Esophagus muscularis mucosa (tissue), 4 donors: ENCODE data around the gene HAGHL. TPM values are rescaled to one million over a fixed set of nuclear protein-coding genes. Genes with fewer than 3 reads are reported as not detected.

Experiments used
- DNase-seq: peaks from one replicate; pipeline ENCODE4 v3.0.0-alpha.2; 2017; ENCODE audit errors: extremely low spot score
- H3K27ac ChIP-seq, 4 donors: fragments of 200-600 bp; sonication (generic); replicated peaks in 1 of 4; 1 replicate in 3 of 4; 2 replicates in 1 of 4; pipeline ENCODE4 v1.5.1; 2016 to 2019; ENCODE audit warnings: mild to moderate bottlenecking in 1 of 4
- H3K27me3 ChIP-seq, 4 donors: fragments of 200-600 bp; sonication (generic); one replicate each; pipeline versions ENCODE4 v1.5.1 to v1.6.0; 2016 to 2019
- H3K36me3 ChIP-seq, 4 donors: fragments of 200-600 bp; sonication (generic); one replicate each; pipeline ENCODE4 v1.5.1; 2016 to 2019
- H3K4me1 ChIP-seq, 4 donors: fragments of 200-600 bp; sonication (generic); one replicate each; pipeline ENCODE4 v1.5.1; 2016 to 2019
- H3K4me3 ChIP-seq, 4 donors: fragments of 200-600 bp; sonication (generic); 1 replicate in 2 of 4; 2 replicates in 2 of 4; pipeline ENCODE4 v1.5.1; 2016 to 2019; ENCODE audit warnings: mild to moderate bottlenecking in 4 of 4, moderate library complexity in 1 of 4
- H3K9me3 ChIP-seq, 4 donors: fragments of 200-600 bp; sonication (generic); 1 replicate in 3 of 4; 2 replicates in 1 of 4; pipeline ENCODE4 v1.5.1; 2016 to 2019
- CTCF ChIP-seq, 3 experiments: fragments of 200-600 bp in 2 of 3; fragments of 450-650 bp in 1 of 3; sonication (generic) in 2 of 3; IDR thresholded peaks; one replicate each; pipeline ENCODE4 v1.5.1; 2017 to 2019; ENCODE audit warnings: antibody characterized with exemption in 3 of 3, mild to moderate bottlenecking in 2 of 3, moderate library complexity in 1 of 3
- EP300 ChIP-seq: sonication (generic); formaldehyde crosslinking; IDR thresholded peaks from one replicate; pipeline ENCODE4 v1.6.1; 2017; ENCODE audit warnings: antibody characterized with exemption
- POLR2A ChIP-seq: fragments of 450-650 bp; IDR thresholded peaks from one replicate; pipeline ENCODE4 v1.6.1; 2017; ENCODE audit warnings: antibody characterized with exemption, moderate library complexity, mild to moderate bottlenecking, low read depth
- POLR2AphosphoS5 ChIP-seq, 2 donors: sonication (generic); formaldehyde crosslinking; IDR thresholded peaks; one replicate each; pipeline ENCODE4 v1.6.1; 2017; ENCODE audit warnings: antibody characterized with exemption in 2 of 2
- WGBS: methylation state at CpG from one replicate; pipeline ENCODE4 v1.1.5; 2018; 5-methylcytosine and 5-hydroxymethylcytosine counted together
- intact Hi-C: fragments of 100-400 bp; cut with DNase I; formaldehyde crosslinking; loops from one replicate; pipeline ENCODE4 v1.15.1; 2023
- total RNA-seq, 4 donors: library from RNA; depleted of rRNA; stranded (reverse); fragments of >200 nt; gene quantifications; one replicate each; pipeline versions ENCODE4 v1.1.0 to v1.2.1, GENCODE V29; 2016

HAGHL gene
- total RNA-seq, 4 donors from 2014 or later, result 1.7 to 5.6 (median 4.5) TPM

- Histone ChIP-seq H3K36me3 (peaks cover 0 to 10% (median 3%) of the 10 kb centered on the region in 4 donors), H3K27me3 (peaks cover 0 to 26% (median 10%) of the 10 kb centered on the region in 4 donors), H3K27ac (peak overlapping the region; percentile 42 to 66 (median 56)), H3K4me1 (peaks cover 36 to 79% (median 63%) of the 10 kb centered on the region in 4 donors), H3K4me3 (peak overlapping the region; percentile 68 to 86 (median 83)), H3K9me3 (no peaks in the 10 kb centered on the region)
- no peak for TF ChIP-seq POLR2AphosphoS5 (IDR thresholded peaks at IDR 0.05)
- TF ChIP-seq CTCF (IDR thresholded peaks at IDR 0.05), result no peak
- intact Hi-C loops, result no loop called here
- DNase-seq, result no peak
- WGBS, result 60% methylated on average over 1 of the region's 74 CpGs
Observed at GRCh38 chr16:715477-716199, 11.3 kb upstream of the HAGHL start.

GRCh38 chr16:716200-716568, 10.7 kb upstream of the HAGHL start:
- intact Hi-C loops, result no loop called here
- peaks cover 0 to 10% (median 3%) of the 10 kb centered on the region in 4 donors for H3K36me3 ChIP-seq
- no peak for TF ChIP-seq CTCF (IDR thresholded peaks at IDR 0.05)
- no peak for TF ChIP-seq POLR2A
- no peak for TF ChIP-seq POLR2AphosphoS5 (IDR thresholded peaks at IDR 0.05)
- TF ChIP-seq EP300, result no peak
- H3K9me3 ChIP-seq, result no peaks in the 10 kb centered on the region
- peak overlapping the region; percentile 68 to 86 (median 83) for H3K4me3 ChIP-seq
- peaks cover 0 to 20% (median 4%) of the 10 kb centered on the region in 4 donors for H3K27me3 ChIP-seq
- H3K4me1 ChIP-seq, result peaks cover 36 to 76% (median 64%) of the 10 kb centered on the region in 4 donors
- H3K27ac ChIP-seq, result peak overlapping the region in 2 of 4 donors; percentile 50 to 63
- no peak for DNase-seq
- 23% methylated on average over 4 of the region's 12 CpGs for WGBS

- H3K4me3 ChIP-seq, result peak overlapping the region in 2 of 4 donors; percentile 80 to 86
- H3K36me3 ChIP-seq, result peaks cover 0 to 10% (median 3%) of the 10 kb centered on the region in 4 donors
- WGBS, result 77% methylated on average over 11 of the region's 29 CpGs
- DNase-seq, result no peak
- intact Hi-C loops, result no loop called here
- peaks cover 41 to 76% (median 68%) of the 10 kb centered on the region in 4 donors for H3K4me1 ChIP-seq
- H3K27ac ChIP-seq, result no peak overlapping the region
- H3K27me3 ChIP-seq, result peaks cover 0 to 13% (median 0%) of the 10 kb centered on the region in 4 donors
- no peaks in the 10 kb centered on the region for H3K9me3 ChIP-seq
- TF ChIP-seq POLR2A (no peak), POLR2AphosphoS5 (IDR thresholded peaks at IDR 0.05) (no peak), EP300 (no peak), CTCF (IDR thresholded peaks at IDR 0.05) (no peak)
Observed at GRCh38 chr16:716768-717325, 10.1 kb upstream of the HAGHL start.

- H3K36me3 ChIP-seq, result peaks cover 0 to 10% (median 5%) of the 10 kb centered on the region in 4 donors
- no peak overlapping the region for H3K27ac ChIP-seq
- H3K4me1 ChIP-seq, result peaks cover 43 to 79% (median 67%) of the 10 kb centered on the region in 4 donors
- no peak overlapping the region for H3K4me3 ChIP-seq
- no peaks in the 10 kb centered on the region for H3K9me3 ChIP-seq
- intact Hi-C loops, result no loop called here
- no peak for DNase-seq
- peaks cover 0 to 7% (median 0%) of the 10 kb centered on the region in 4 donors for H3K27me3 ChIP-seq
- TF ChIP-seq POLR2A, result no peak
- TF ChIP-seq POLR2AphosphoS5 (IDR thresholded peaks at IDR 0.05), result no peak
- TF ChIP-seq CTCF (IDR thresholded peaks at IDR 0.05), result no peak
- TF ChIP-seq EP300, result no peak
- 85% methylated on average over 9 of the region's 32 CpGs for whole genome bisulfite sequencing
Observed at GRCh38 chr16:717450-718245, 9.3 kb upstream of the HAGHL start.
